ENCODE data around the gene TASL.

Gene TASL

DNA sequence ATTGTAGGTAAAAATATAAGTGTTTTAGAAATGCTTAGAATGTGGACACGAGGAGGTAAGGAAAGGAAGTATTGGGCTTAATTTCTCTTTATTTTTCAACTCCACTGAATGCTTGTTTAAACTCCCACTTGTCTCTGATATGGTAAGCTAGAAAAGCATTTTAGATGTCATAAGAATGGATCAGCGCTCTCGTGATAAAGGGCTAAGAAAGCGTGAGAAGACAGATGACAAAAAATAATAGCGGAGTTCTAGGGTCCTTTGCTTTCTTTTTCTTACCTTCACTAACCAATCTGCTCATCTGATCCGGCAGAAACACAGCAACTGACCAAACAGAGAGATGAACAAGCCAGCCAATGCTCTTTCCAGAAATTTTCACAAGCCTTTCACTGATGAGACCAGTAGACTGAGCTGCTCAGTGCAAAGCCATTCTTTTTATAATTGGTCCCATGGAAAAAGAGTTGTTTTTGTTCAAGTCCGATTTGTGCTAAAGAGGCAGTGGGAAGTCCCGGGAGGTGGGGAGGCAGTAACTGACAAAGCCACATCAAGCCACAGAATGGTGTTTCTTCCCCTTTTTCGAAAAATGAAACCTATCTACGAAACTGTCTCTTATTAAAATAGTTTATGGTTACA lies at the start of gene TASL:
TASL (minus strand) TSS at position 405 of the 630 bp plus-strand sequence. CDS start 17,411 bp downstream, outside the sequence.
- Histone ChIP-seq H3K9ac (ENCODE audit: low read depth in 1 of 2, low read length in 2 of 2) (peak within 1 kb of the TSS in 1 of 2 donors; percentile 33), H3K27ac (ENCODE audit: low read depth, low read length) (peak within 1 kb of the TSS; percentile 36), H3K36me3 (ENCODE audit: control insufficient read depth in 1 of 2, insufficient read depth in 2 of 2, low read length in 2 of 2) (no peaks in the 10 kb centered on the region), H3K4me3 (ENCODE audit: low read depth in 1 of 2, low read length in 2 of 2) (peak within 1 kb of the TSS; percentile 47 to 53), H3K27me3 (ENCODE audit: control insufficient read depth in 1 of 2, insufficient read depth in 2 of 2, low read length in 2 of 2) (no peaks in the 10 kb centered on the region), H3K9me3 (ENCODE audit: control insufficient read depth in 1 of 2, low read length in 2 of 2) (no peaks in the 10 kb centered on the region), H3K4me1 (ENCODE audit: control insufficient read depth in 1 of 2, insufficient read depth in 2 of 2, low read length in 2 of 2) (no peaks in the 10 kb centered on the region)

GRCh38 chrX:30626402-30626801 lies 48.8 kb upstream of the TASL start:
- Histone ChIP-seq H3K27me3 (ENCODE audit: control insufficient read depth in 1 of 2, insufficient read depth in 2 of 2, low read length in 2 of 2) (no peaks in the 10 kb centered on the region), H3K36me3 (ENCODE audit: control insufficient read depth in 1 of 2, insufficient read depth in 2 of 2, low read length in 2 of 2) (no peaks in the 10 kb centered on the region), H3K4me1 (ENCODE audit: control insufficient read depth in 1 of 2, insufficient read depth in 2 of 2, low read length in 2 of 2) (no peaks in the 10 kb centered on the region), H3K4me3 (ENCODE audit: low read depth in 1 of 2, low read length in 2 of 2) (no peak overlapping the region), H3K9me3 (ENCODE audit: control insufficient read depth in 1 of 2, low read length in 2 of 2) (peaks cover 0 to 3% of the 10 kb centered on the region in 2 donors), H3K9ac (ENCODE audit: low read depth in 1 of 2, low read length in 2 of 2) (no peak overlapping the region), H3K27ac (ENCODE audit: low read depth, low read length) (no peak overlapping the region)

GRCh38 chrX:30622361-30622760 lies 44.8 kb upstream of the TASL start:
- no peaks in the 10 kb centered on the region for H3K4me1 ChIP-seq (ENCODE audit: control insufficient read depth in 1 of 2, insufficient read depth in 2 of 2, low read length in 2 of 2)
- H3K9ac ChIP-seq (ENCODE audit: low read depth in 1 of 2, low read length in 2 of 2), result no peak overlapping the region
- no peak overlapping the region for H3K4me3 ChIP-seq (ENCODE audit: low read depth in 1 of 2, low read length in 2 of 2)
- no peaks in the 10 kb centered on the region for H3K27me3 ChIP-seq (ENCODE audit: control insufficient read depth in 1 of 2, insufficient read depth in 2 of 2, low read length in 2 of 2)
- H3K27ac ChIP-seq (ENCODE audit: low read depth, low read length), result no peak overlapping the region
- H3K36me3 ChIP-seq (ENCODE audit: control insufficient read depth in 1 of 2, insufficient read depth in 2 of 2, low read length in 2 of 2), result no peaks in the 10 kb centered on the region
- H3K9me3 ChIP-seq (ENCODE audit: control insufficient read depth in 1 of 2, low read length in 2 of 2), result peaks cover 0 to 3% of the 10 kb centered on the region in 2 donors

- Histone ChIP-seq H3K27ac (ENCODE audit: low read depth, low read length) (no peak overlapping the region), H3K4me3 (ENCODE audit: low read depth in 1 of 2, low read length in 2 of 2) (no peak overlapping the region), H3K36me3 (ENCODE audit: control insufficient read depth in 1 of 2, insufficient read depth in 2 of 2, low read length in 2 of 2) (no peaks in the 10 kb centered on the region), H3K9ac (ENCODE audit: low read depth in 1 of 2, low read length in 2 of 2) (no peak overlapping the region), H3K27me3 (ENCODE audit: control insufficient read depth in 1 of 2, insufficient read depth in 2 of 2, low read length in 2 of 2) (no peaks in the 10 kb centered on the region), H3K9me3 (ENCODE audit: control insufficient read depth in 1 of 2, low read length in 2 of 2) (peaks cover 0 to 3% of the 10 kb centered on the region in 2 donors), H3K4me1 (ENCODE audit: control insufficient read depth in 1 of 2, insufficient read depth in 2 of 2, low read length in 2 of 2) (no peaks in the 10 kb centered on the region)
Measured at GRCh38 chrX:30620980-30621618, 43.5 kb upstream of the TASL start.

DNA sequence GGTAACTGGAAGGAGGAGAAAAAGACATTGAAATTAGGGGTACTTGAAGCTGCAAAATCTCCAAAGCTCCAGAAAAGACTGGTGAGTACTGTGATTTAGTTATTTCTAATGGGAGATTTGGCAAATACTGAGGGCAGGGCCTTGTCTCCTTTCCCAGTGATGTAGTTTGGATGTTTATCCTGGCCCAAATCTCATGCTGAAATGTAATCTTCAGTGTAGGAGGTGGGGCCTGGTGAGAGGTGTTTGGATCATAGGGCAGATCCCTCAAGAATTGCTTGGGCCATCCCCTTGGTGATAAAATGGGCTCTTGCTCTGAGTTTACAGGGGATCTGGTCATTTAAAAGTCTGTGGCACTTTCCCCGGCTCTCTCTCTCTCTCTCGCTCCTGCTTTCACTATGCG lies 42.6 kb upstream of the TASL start:
- H3K9me3 ChIP-seq (ENCODE audit: control insufficient read depth in 1 of 2, low read length in 2 of 2), result peaks cover 0 to 3% of the 10 kb centered on the region in 2 donors

GRCh38 chrX:30618160-30618765 lies 40.7 kb upstream of the TASL start:
- H3K9ac ChIP-seq (ENCODE audit: low read depth in 1 of 2, low read length in 2 of 2), result no peak overlapping the region
- H3K36me3 ChIP-seq (ENCODE audit: control insufficient read depth in 1 of 2, insufficient read depth in 2 of 2, low read length in 2 of 2), result no peaks in the 10 kb centered on the region
- H3K27me3 ChIP-seq (ENCODE audit: control insufficient read depth in 1 of 2, insufficient read depth in 2 of 2, low read length in 2 of 2), result no peaks in the 10 kb centered on the region
- peaks cover 0 to 3% of the 10 kb centered on the region in 2 donors for H3K9me3 ChIP-seq (ENCODE audit: control insufficient read depth in 1 of 2, low read length in 2 of 2)
- no peak overlapping the region for H3K27ac ChIP-seq (ENCODE audit: low read depth, low read length)
- no peaks in the 10 kb centered on the region for H3K4me1 ChIP-seq (ENCODE audit: control insufficient read depth in 1 of 2, insufficient read depth in 2 of 2, low read length in 2 of 2)
- no peak overlapping the region for H3K4me3 ChIP-seq (ENCODE audit: low read depth in 1 of 2, low read length in 2 of 2)

More for the DNA sequence above, 42.6 kb upstream of the TASL start:
- Histone ChIP-seq H3K4me3 (ENCODE audit: low read depth in 1 of 2, low read length in 2 of 2) (no peak overlapping the region), H3K9ac (ENCODE audit: low read depth in 1 of 2, low read length in 2 of 2) (no peak overlapping the region), H3K36me3 (ENCODE audit: control insufficient read depth in 1 of 2, insufficient read depth in 2 of 2, low read length in 2 of 2) (no peaks in the 10 kb centered on the region), H3K27me3 (ENCODE audit: control insufficient read depth in 1 of 2, insufficient read depth in 2 of 2, low read length in 2 of 2) (no peaks in the 10 kb centered on the region), H3K27ac (ENCODE audit: low read depth, low read length) (no peak overlapping the region), H3K4me1 (ENCODE audit: control insufficient read depth in 1 of 2, insufficient read depth in 2 of 2, low read length in 2 of 2) (no peaks in the 10 kb centered on the region)

DNA sequence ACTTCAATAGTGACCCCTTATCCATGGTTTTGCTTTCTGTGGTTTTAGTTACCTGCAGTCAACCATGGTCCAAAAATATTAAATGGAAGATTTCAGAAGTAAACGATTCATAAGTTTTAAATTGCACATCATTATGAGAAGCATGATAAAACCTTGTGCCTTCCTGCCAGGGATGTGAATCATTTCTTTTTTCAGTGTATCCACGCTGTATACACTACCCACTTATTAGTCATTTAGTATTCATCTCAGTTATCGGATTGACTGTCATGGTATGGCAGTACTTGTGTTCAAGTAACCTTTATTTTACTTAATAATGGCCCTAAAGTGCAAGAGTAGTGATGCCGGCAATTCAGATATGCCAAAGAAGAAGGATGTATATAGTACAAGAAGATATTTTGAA lies 37.7 kb upstream of the TASL start:
- Histone ChIP-seq H3K36me3 (ENCODE audit: control insufficient read depth in 1 of 2, insufficient read depth in 2 of 2, low read length in 2 of 2) (no peaks in the 10 kb centered on the region), H3K27ac (ENCODE audit: low read depth, low read length) (no peak overlapping the region), H3K9ac (ENCODE audit: low read depth in 1 of 2, low read length in 2 of 2) (no peak overlapping the region), H3K9me3 (ENCODE audit: control insufficient read depth in 1 of 2, low read length in 2 of 2) (no peaks in the 10 kb centered on the region), H3K4me3 (ENCODE audit: low read depth in 1 of 2, low read length in 2 of 2) (no peak overlapping the region), H3K27me3 (ENCODE audit: control insufficient read depth in 1 of 2, insufficient read depth in 2 of 2, low read length in 2 of 2) (no peaks in the 10 kb centered on the region), H3K4me1 (ENCODE audit: control insufficient read depth in 1 of 2, insufficient read depth in 2 of 2, low read length in 2 of 2) (no peaks in the 10 kb centered on the region)

DNA sequence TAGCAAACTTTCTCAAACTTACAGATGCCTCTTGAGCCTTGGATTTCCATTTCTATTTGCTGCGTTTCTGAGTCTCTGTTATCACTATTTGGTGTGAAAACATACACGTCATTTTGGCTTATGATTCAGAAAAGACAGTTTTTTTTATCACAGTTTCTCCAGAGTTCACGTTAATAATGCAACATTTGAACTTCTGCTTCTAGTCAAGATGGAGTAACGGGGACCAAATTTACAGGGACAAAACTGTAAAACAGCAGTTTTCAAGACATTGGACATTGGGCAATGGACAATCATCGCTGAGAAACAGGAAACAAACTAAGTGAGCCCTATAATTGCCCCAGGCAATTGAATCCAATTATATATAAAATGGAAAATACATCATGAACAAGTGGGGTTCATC lies 36.2 kb upstream of the TASL start:
- H3K4me3 ChIP-seq (ENCODE audit: low read depth in 1 of 2, low read length in 2 of 2), result no peak overlapping the region
- H3K9me3 ChIP-seq (ENCODE audit: control insufficient read depth in 1 of 2, low read length in 2 of 2), result no peaks in the 10 kb centered on the region
- no peak overlapping the region for H3K27ac ChIP-seq (ENCODE audit: low read depth, low read length)
- H3K9ac ChIP-seq (ENCODE audit: low read depth in 1 of 2, low read length in 2 of 2), result no peak overlapping the region
- H3K36me3 ChIP-seq (ENCODE audit: control insufficient read depth in 1 of 2, insufficient read depth in 2 of 2, low read length in 2 of 2), result no peaks in the 10 kb centered on the region
- H3K4me1 ChIP-seq (ENCODE audit: control insufficient read depth in 1 of 2, insufficient read depth in 2 of 2, low read length in 2 of 2), result no peaks in the 10 kb centered on the region
- no peaks in the 10 kb centered on the region for H3K27me3 ChIP-seq (ENCODE audit: control insufficient read depth in 1 of 2, insufficient read depth in 2 of 2, low read length in 2 of 2)

DNA sequence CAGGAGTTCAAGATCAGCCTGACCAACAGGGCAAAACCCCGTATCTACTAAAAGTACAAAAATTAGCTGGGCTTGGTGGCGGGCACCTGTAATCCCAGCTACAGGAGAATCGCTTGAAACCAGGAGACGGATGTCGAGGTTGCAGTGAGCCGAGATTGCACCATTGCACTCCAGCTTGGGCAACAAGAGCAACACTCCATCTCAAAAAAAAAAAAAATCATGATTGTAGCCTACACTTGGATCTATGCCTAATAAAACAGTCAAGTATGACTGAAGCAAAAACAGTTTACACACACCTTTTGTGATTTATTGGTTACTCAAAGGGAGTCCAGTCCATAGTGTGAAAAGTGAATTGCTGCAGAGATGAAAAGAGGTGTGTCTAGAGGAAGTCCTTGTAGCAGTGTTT lies 34.7 kb upstream of the TASL start:
- H3K4me1 ChIP-seq (ENCODE audit: control insufficient read depth in 1 of 2, insufficient read depth in 2 of 2, low read length in 2 of 2), result no peaks in the 10 kb centered on the region
- no peak overlapping the region for H3K4me3 ChIP-seq (ENCODE audit: low read depth in 1 of 2, low read length in 2 of 2)
- no peaks in the 10 kb centered on the region for H3K36me3 ChIP-seq (ENCODE audit: control insufficient read depth in 1 of 2, insufficient read depth in 2 of 2, low read length in 2 of 2)
- H3K27me3 ChIP-seq (ENCODE audit: control insufficient read depth in 1 of 2, insufficient read depth in 2 of 2, low read length in 2 of 2), result no peaks in the 10 kb centered on the region
- no peak overlapping the region for H3K9ac ChIP-seq (ENCODE audit: low read depth in 1 of 2, low read length in 2 of 2)
- no peak overlapping the region for H3K27ac ChIP-seq (ENCODE audit: low read depth, low read length)
- H3K9me3 ChIP-seq (ENCODE audit: control insufficient read depth in 1 of 2, low read length in 2 of 2), result no peaks in the 10 kb centered on the region

GRCh38 chrX:30610026-30610425 lies 32.5 kb upstream of the TASL start:
- no peak overlapping the region for H3K4me3 ChIP-seq (ENCODE audit: low read depth in 1 of 2, low read length in 2 of 2)
- H3K4me1 ChIP-seq (ENCODE audit: control insufficient read depth in 1 of 2, insufficient read depth in 2 of 2, low read length in 2 of 2), result no peaks in the 10 kb centered on the region
- no peaks in the 10 kb centered on the region for H3K9me3 ChIP-seq (ENCODE audit: control insufficient read depth in 1 of 2, low read length in 2 of 2)
- no peaks in the 10 kb centered on the region for H3K36me3 ChIP-seq (ENCODE audit: control insufficient read depth in 1 of 2, insufficient read depth in 2 of 2, low read length in 2 of 2)
- H3K9ac ChIP-seq (ENCODE audit: low read depth in 1 of 2, low read length in 2 of 2), result no peak overlapping the region
- H3K27me3 ChIP-seq (ENCODE audit: control insufficient read depth in 1 of 2, insufficient read depth in 2 of 2, low read length in 2 of 2), result no peaks in the 10 kb centered on the region
- H3K27ac ChIP-seq (ENCODE audit: low read depth, low read length), result no peak overlapping the region
